Sigmoid colon (tissue), 4 donors: ENCODE measurements around the gene KLHL29.

Experiments
- CTCF ChIP-seq, 4 experiments: fragments of 450-650 bp in 3 of 4; fragments of 200-600 bp in 1 of 4; IDR thresholded peaks; one replicate each; pipeline ENCODE4 v1.5.1; 2016 to 2019; ENCODE audit warnings: antibody characterized with exemption in 4 of 4, mild to moderate bottlenecking in 3 of 4, moderate library complexity in 2 of 4
- POLR2A ChIP-seq, 2 donors: fragments of 450-650 bp; IDR thresholded peaks; one replicate each; pipeline ENCODE4 v1.6.1; 2016; ENCODE audit warnings: antibody characterized with exemption in 2 of 2, mild to moderate bottlenecking in 2 of 2, moderate library complexity in 2 of 2
- POLR2AphosphoS5 ChIP-seq, 4 donors: sonication (generic); formaldehyde crosslinking; IDR thresholded peaks; one replicate each; pipeline ENCODE4 v1.6.1; 2017; ENCODE audit warnings: antibody characterized with exemption in 4 of 4

GRCh38 chr2:23373666-23374065 is 11.3 kb upstream of the KLHL29 start:
- TF ChIP-seq POLR2A (IDR thresholded peaks at IDR 0.05) (no peak), CTCF (IDR thresholded peaks at IDR 0.05) (no peak), POLR2AphosphoS5 (IDR thresholded peaks at IDR 0.05) (no peak)
